Type B pancreatic cell (in vitro differentiated cells): ENCODE measurements around the gene FUT7. TPM values are rescaled to one million over a fixed set of nuclear protein-coding genes. Genes with fewer than 3 reads are reported as not detected.

Experiments used
- DNase-seq: peaks from one replicate; pipeline ENCODE4 v3.0.0; 2021; ENCODE audit warnings: mixed read lengths; ENCODE audit not compliant: unreplicated experiment; ENCODE audit errors: extremely low spot score
- H3K27ac Mint-ChIP-seq: 2 replicates; pipeline ENCODE4 v1.8.0; 2021; ENCODE audit warnings: mild to moderate bottlenecking, mixed read lengths
- H3K27me3 Mint-ChIP-seq: 2 replicates; pipeline ENCODE4 v1.8.0; 2021; ENCODE audit warnings: mixed read lengths
- H3K36me3 Mint-ChIP-seq: 2 replicates; pipeline ENCODE4 v1.8.0; 2021; ENCODE audit warnings: mixed read lengths
- H3K4me1 Mint-ChIP-seq: one replicate; pipeline ENCODE4 v1.8.0; 2021; ENCODE audit warnings: mixed read lengths; ENCODE audit not compliant: unreplicated experiment
- H3K4me3 Mint-ChIP-seq: 2 replicates; pipeline ENCODE4 v1.8.0; 2021; ENCODE audit warnings: mild to moderate bottlenecking, mixed read lengths
- H3K9me3 Mint-ChIP-seq: 2 replicates; pipeline ENCODE4 v1.8.0; 2021; ENCODE audit warnings: mixed read lengths
- total RNA-seq: library from RNA; stranded (reverse); gene quantifications from 2 replicates; pipeline ENCODE4 v1.2.1, GENCODE V29; 2021; ENCODE audit warnings: low replicate concordance
- TF ChIP-seq, protein P1 (sequence below): fragments of 200-600 bp; sonication (generic); conservative IDR thresholded peaks from 2 replicates; pipeline ENCODE4 v1.5.0; 2021; ENCODE audit warnings: antibody characterized with exemption, mild to moderate bottlenecking

Gene FUT7
- total RNA-seq, 1 donor from 2014 or later = not detected

DNA sequence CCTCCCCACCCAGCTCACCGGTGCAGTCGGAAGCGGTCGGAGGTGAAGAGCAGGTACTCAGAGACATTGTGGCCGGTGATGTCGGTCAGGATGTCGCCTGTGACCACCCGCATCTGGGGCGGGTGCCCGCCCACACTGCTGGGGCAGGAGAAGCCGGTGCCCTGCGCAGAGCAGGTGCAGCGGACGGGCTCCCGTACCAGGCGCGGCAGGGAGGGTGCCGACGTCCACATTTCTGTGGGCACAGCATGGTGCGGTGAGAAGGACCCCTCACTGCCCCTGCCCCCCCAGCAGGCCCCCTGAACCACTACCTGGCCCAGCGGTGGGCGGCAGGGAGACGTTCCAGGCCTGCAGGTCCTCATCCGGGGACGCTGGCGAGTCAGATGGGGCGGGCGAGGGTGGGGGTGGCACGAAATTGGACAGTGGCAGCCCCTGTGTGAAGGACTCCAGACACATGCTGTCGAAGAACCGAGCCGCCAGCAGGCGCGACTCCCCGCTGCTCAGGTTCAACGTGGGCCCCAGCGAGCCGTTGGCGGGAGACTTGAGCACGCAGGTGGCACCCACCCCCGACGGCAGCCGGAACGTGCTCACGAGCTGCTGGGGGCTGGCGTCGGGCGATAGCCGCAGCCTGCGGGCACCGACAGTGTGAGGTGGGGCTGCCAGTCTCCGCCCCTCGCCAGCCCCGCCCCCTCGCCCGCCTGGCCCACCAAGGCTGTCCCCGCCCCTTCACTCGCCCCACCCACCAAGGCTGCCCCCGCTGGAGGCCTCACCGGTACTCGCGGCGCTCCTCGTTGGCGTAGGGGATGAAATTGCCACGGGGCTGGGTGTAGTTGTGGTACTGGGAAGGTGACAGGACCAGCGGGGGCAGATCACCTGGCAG lies 19.0 kb downstream of the FUT7 start:
- H3K27me3 Mint-ChIP-seq = no peaks in the 10 kb centered on the region
- no peak overlapping the region for H3K27ac Mint-ChIP-seq
- H3K9me3 Mint-ChIP-seq = no peaks in the 10 kb centered on the region
- H3K4me3 Mint-ChIP-seq = no peak overlapping the region
- no peak for DNase-seq
- peaks cover 3% of the 10 kb centered on the region for H3K36me3 Mint-ChIP-seq
- no peaks in the 10 kb centered on the region for H3K4me1 Mint-ChIP-seq
- TF ChIP-seq, protein P1, sequence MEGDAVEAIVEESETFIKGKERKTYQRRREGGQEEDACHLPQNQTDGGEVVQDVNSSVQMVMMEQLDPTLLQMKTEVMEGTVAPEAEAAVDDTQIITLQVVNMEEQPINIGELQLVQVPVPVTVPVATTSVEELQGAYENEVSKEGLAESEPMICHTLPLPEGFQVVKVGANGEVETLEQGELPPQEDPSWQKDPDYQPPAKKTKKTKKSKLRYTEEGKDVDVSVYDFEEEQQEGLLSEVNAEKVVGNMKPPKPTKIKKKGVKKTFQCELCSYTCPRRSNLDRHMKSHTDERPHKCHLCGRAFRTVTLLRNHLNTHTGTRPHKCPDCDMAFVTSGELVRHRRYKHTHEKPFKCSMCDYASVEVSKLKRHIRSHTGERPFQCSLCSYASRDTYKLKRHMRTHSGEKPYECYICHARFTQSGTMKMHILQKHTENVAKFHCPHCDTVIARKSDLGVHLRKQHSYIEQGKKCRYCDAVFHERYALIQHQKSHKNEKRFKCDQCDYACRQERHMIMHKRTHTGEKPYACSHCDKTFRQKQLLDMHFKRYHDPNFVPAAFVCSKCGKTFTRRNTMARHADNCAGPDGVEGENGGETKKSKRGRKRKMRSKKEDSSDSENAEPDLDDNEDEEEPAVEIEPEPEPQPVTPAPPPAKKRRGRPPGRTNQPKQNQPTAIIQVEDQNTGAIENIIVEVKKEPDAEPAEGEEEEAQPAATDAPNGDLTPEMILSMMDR = no peak

DNA sequence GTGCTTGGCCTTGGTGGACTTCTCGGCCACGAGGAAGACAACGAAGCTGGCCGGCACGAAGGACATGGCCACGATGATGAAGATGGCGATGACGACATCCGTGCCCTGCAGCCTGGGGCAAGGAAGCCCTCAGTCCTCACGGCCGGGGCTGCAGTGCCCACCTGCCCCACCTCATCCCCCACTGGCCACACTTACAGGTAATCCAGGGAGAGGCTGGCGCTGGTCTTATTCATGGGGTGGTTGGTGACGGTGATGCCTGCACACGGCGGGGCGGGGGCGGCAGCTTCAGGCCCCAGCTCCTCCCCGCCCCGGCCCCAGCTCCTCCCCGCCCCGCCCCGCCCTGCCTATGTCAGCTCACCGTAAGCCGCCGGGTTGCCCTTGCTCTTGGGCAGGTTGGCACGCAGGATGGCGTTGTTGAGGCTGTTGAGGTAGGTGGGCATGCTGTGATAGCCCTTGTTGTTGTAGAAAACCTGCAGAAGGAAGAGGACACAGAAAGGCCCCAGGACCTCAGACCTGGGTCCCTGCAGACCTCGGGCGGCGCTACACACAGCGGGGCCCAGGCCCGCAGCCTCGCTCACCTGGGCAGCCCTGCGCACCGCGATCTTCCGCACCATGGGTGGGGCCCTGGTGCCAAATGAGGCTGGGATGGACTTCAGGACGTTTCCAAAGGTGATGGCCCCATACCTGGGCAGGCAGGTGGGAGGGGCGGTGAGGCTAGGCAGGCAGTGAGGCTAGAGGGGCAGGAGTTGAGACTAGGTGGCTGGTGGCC lies 19.8 kb downstream of the FUT7 start:
- Mint-ChIP-seq H3K27ac (no peak overlapping the region), H3K9me3 (no peaks in the 10 kb centered on the region), H3K27me3 (no peaks in the 10 kb centered on the region), H3K4me3 (no peak overlapping the region), H3K36me3 (peaks cover 3% of the 10 kb centered on the region), H3K4me1 (no peaks in the 10 kb centered on the region)
- DNase-seq = no peak
- TF ChIP-seq, protein P1 = no peak

DNA sequence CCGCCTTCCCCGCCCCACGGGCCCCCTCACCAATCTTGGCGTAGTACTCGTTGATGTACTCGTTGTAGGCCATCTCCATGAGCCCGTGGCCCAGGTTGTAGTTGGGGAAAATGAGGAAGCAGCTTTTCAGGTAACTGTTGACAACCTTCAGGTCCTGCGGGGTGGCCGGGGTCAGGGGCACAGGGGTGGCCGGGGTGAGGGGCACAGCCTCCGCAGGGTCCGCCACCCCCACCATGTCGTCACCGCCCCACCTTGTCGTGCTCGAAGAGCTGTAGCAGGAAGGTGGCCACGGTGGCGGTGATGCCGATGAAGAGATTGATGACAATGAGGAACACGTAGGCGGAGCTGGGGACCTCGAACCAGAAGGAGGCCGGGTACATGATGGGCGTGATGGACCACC lies 20.7 kb downstream of the FUT7 start:
- no peak overlapping the region for H3K4me3 Mint-ChIP-seq
- H3K4me1 Mint-ChIP-seq = no peaks in the 10 kb centered on the region
- H3K27me3 Mint-ChIP-seq = no peaks in the 10 kb centered on the region
- H3K27ac Mint-ChIP-seq = no peak overlapping the region
- DNase-seq = no peak
- TF ChIP-seq, protein P1 = no peak
- no peaks in the 10 kb centered on the region for H3K36me3 Mint-ChIP-seq
- H3K9me3 Mint-ChIP-seq = no peaks in the 10 kb centered on the region

DNA sequence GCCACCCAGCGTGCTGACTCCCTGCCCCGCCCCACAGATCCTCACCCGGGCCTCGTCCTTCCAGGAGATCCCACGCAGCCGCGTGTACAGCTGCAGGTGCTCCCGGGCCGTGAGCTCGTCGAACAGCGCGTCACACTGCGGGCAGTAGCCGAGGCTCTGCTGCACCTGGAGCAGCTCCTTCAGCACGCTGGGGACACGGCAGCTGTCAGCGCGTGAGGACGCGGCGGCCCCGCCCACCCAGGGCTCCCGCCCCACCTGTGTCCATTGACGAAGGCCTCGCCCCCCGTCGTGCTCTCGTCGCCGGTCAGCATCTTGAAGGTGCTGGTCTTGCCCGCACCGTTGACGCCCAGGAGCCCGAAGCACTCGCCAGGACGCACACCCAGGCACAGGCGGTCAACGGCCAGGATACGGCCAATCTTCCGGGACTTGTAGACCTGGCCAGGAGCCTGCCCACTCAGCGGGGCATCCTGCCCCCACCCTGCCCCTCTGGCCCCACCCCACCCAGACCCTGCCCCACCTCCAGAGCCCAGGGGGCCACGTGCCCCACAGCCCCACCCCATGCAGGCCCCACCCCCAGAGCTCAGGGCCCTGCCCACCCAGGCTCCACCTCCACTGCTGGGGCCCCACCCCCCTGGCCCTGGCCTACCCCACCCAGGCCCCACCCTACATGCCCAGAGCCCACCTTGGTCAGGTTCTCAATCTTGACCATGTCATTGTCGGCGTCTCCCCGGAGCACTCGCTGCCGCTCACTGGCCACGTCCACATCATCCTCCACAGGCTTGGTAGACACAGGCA lies 21.8 kb downstream of the FUT7 start:
- TF ChIP-seq, protein P1 = no peak
- Mint-ChIP-seq H3K4me3 (no peak overlapping the region), H3K27ac (no peak overlapping the region), H3K27me3 (no peaks in the 10 kb centered on the region), H3K36me3 (no peaks in the 10 kb centered on the region), H3K9me3 (no peaks in the 10 kb centered on the region), H3K4me1 (no peaks in the 10 kb centered on the region)
- DNase-seq = no peak

DNA sequence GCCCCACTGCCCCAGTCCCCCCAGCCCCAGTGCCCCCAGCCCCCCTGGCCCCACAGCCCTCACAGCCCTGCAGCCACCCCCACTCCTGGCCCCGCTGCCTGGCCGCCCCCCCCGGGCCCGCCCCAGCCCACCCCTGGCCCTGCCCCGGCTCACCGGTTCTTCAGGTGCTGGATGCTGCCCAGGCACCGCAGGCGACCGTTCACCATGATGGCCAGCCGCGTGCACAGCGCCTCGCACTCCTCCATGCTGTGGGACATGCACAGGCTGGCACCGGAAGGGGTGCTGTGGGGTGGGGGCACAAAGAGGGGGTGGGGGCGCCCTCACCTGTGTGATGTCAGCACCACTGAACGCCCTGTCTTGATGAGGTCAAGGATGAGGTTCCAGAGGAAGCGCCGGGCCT lies 22.7 kb downstream of the FUT7 start:
- H3K27me3 Mint-ChIP-seq = no peaks in the 10 kb centered on the region
- TF ChIP-seq, protein P1 = no peak
- no peaks in the 10 kb centered on the region for H3K4me1 Mint-ChIP-seq
- H3K27ac Mint-ChIP-seq = no peak overlapping the region
- peaks cover 4% of the 10 kb centered on the region for H3K9me3 Mint-ChIP-seq
- H3K4me3 Mint-ChIP-seq = no peak overlapping the region
- no peak for DNase-seq
- H3K36me3 Mint-ChIP-seq = no peaks in the 10 kb centered on the region
